IMR-90 (cell line): ENCODE measurements around the gene NTSR1. TPM values are rescaled to one million over a fixed set of nuclear protein-coding genes. Genes with fewer than 3 reads are reported as not detected.
A peak's percentile ranks its signal among the peaks of the same experiment; 100 is the strongest.

Source experiments
- ATAC-seq: fragments of 200-7000 bp; cut with Tn5 transposase; 2 replicates; pipeline ENCODE4 v1.9.1; 2020; ENCODE audit warnings: low read depth, mild to moderate bottlenecking, moderate library complexity
- BruUV-seq: library from RNA; stranded (reverse); fragments of 400-500 nt; replicated peaks from 2 replicates; lab custom pipeline; 2021; lab: Mats Ljungman, UMichigan
- CTCF ChIA-PET: fragments of 300-600 bp; formaldehyde crosslinking; extraction: SDS; loops from one replicate; lab custom pipeline; 2021; ENCODE audit warnings: antibody characterized with exemption; lab: Yijun Ruan, JAX
- POLR2A ChIA-PET: fragments of 300-600 bp; sonication (Branson Sonifier 250); formaldehyde crosslinking; loops from one replicate; lab custom pipeline; 2022; ENCODE audit warnings: antibody characterized with exemption; ENCODE audit not compliant: unreplicated experiment; lab: Charles Lee
- DNase-seq: peaks from one replicate; pipeline ENCODE4 v3.0.0; 2013
- H2AFZ ChIP-seq: replicated peaks from 2 replicates; pipeline ENCODE3; 2013; ENCODE audit warnings: low read length, mild to moderate bottlenecking; ENCODE audit not compliant: poor library complexity
- H2AK5ac ChIP-seq: 2 replicates; pipeline ENCODE4 v1.6.1; 2013; ENCODE audit warnings: low read depth, low read length, inconsistent platforms
- H2AK9ac ChIP-seq: replicated peaks from 2 replicates; pipeline ENCODE3; 2013; ENCODE audit warnings: mild to moderate bottlenecking, low read depth, low read length, moderate library complexity; ENCODE audit not compliant: poor library complexity
- H2BK120ac ChIP-seq: 2 replicates; pipeline ENCODE4 v1.6.1; 2013; ENCODE audit warnings: low read depth, low read length, inconsistent platforms
- H2BK15ac ChIP-seq: 3 replicates; pipeline ENCODE4 v1.6.1; 2013; ENCODE audit warnings: low read depth, low read length, inconsistent platforms
- H2BK20ac ChIP-seq: 2 replicates; pipeline ENCODE4 v1.6.1; 2013; ENCODE audit warnings: low read depth, mild to moderate bottlenecking, inconsistent platforms, low read length, moderate library complexity
- H2BK5ac ChIP-seq: 2 replicates; pipeline ENCODE4 v1.6.1; 2013; ENCODE audit warnings: mild to moderate bottlenecking, low read depth, low read length, inconsistent platforms; ENCODE audit not compliant: poor library complexity, severe bottlenecking
- H3K14ac ChIP-seq: replicated peaks from 2 replicates; pipeline ENCODE4 v1.6.1; 2013; ENCODE audit warnings: low read depth, low read length, inconsistent platforms
- H3K18ac ChIP-seq: 2 replicates; pipeline ENCODE4 v1.6.1; 2013; ENCODE audit warnings: low read depth, low read length, control low read depth
- H3K23ac ChIP-seq: 2 replicates; pipeline ENCODE4 v1.6.1; 2013; ENCODE audit warnings: low read depth, low read length, inconsistent platforms
- H3K27ac ChIP-seq: 2 replicates; pipeline ENCODE4 v1.5.1; 2013; ENCODE audit warnings: mild to moderate bottlenecking, control low read depth, low read length; ENCODE audit not compliant: insufficient read depth
- H3K27me3 ChIP-seq: 2 replicates; pipeline ENCODE4 v1.6.1; 2013; ENCODE audit warnings: low read length; ENCODE audit not compliant: control insufficient read depth, insufficient read depth
- H3K36me3 ChIP-seq: 2 replicates; pipeline ENCODE4 v1.6.1; 2013; ENCODE audit warnings: low read length, mixed read lengths; ENCODE audit not compliant: control insufficient read depth, insufficient read depth
- H3K4ac ChIP-seq: 2 replicates; pipeline ENCODE4 v1.6.1; 2013; ENCODE audit warnings: low read depth, low read length, inconsistent platforms
- H3K4me1 ChIP-seq: 2 replicates; pipeline ENCODE4 v1.6.1; 2013; ENCODE audit warnings: low read length, mixed read lengths; ENCODE audit not compliant: control insufficient read depth, insufficient read depth
- H3K4me2 ChIP-seq: 2 replicates; pipeline ENCODE4 v1.6.1; 2013; ENCODE audit warnings: low read depth, mild to moderate bottlenecking, control low read depth, low read length, moderate library complexity
- H3K4me3 ChIP-seq: 2 replicates; pipeline ENCODE4 v1.5.1; 2013; ENCODE audit warnings: low read depth, mild to moderate bottlenecking, control low read depth, low read length, moderate library complexity; ENCODE audit not compliant: insufficient read depth
- H3K56ac ChIP-seq: 2 replicates; pipeline ENCODE4 v1.6.1; 2013; ENCODE audit warnings: low read length, inconsistent platforms; ENCODE audit not compliant: insufficient read depth; ENCODE audit errors: extremely low read depth
- H3K79me1 ChIP-seq, 2 experiments: 2 replicates each; pipeline ENCODE4 v1.6.1; 2013; ENCODE audit warnings: low read length in 2 of 2, inconsistent platforms in 1 of 2, low read depth in 1 of 2
- H3K9ac ChIP-seq: 2 replicates; pipeline ENCODE4 v1.6.1; 2013; ENCODE audit warnings: low read depth, low read length, control low read depth
- H3K9me1 ChIP-seq: 2 replicates; pipeline ENCODE4 v1.6.1; 2013; ENCODE audit warnings: low read length, inconsistent platforms; ENCODE audit not compliant: insufficient read depth
- H3K9me3 ChIP-seq: 2 replicates; pipeline ENCODE4 v1.6.1; 2013; ENCODE audit warnings: low read length; ENCODE audit not compliant: control insufficient read depth, insufficient read depth
- H4K20me1 ChIP-seq: 2 replicates; pipeline ENCODE4 v1.6.1; 2013; ENCODE audit warnings: low read length, inconsistent platforms; ENCODE audit not compliant: insufficient read depth
- H4K5ac ChIP-seq: 2 replicates; pipeline ENCODE4 v1.6.1; 2013; ENCODE audit warnings: mild to moderate bottlenecking, low read depth, low read length, control low read depth
- H4K8ac ChIP-seq, 2 experiments: 2 replicates each; pipeline ENCODE4 v1.6.1; 2013; ENCODE audit warnings: low read depth in 2 of 2, low read length in 2 of 2, control low read depth in 1 of 2, inconsistent platforms in 1 of 2
- H4K91ac ChIP-seq: 2 replicates; pipeline ENCODE4 v1.6.1; 2013; ENCODE audit warnings: low read depth, low read length, inconsistent platforms; ENCODE audit not compliant: insufficient read depth
- BHLHE40 ChIP-seq: fragments of 150-350 bp; IDR thresholded peaks from 2 replicates; pipeline ENCODE4 v1.6.1; 2016; ENCODE audit warnings: mild to moderate bottlenecking, low read depth, low read length
- MAFK ChIP-seq: IDR thresholded peaks from 2 replicates; pipeline ENCODE4 v1.6.1; 2012; ENCODE audit warnings: low read depth, low read length, improper control_type of control experiment
- MAZ ChIP-seq: IDR thresholded peaks from 2 replicates; pipeline ENCODE4 v1.6.1; 2012; ENCODE audit warnings: low read depth, mild to moderate bottlenecking, low read length, improper control_type of control experiment, moderate library complexity, borderline replicate concordance
- WGBS, 2 experiments: methylation state at CpG; one replicate each; pipeline versions ENCODE4 v1.1.5 to v1.1.7; 2013; ENCODE audit warnings: missing lambda C conversion rate in 2 of 2; ENCODE audit not compliant: insufficient read length in 1 of 2; ENCODE audit errors: extremely low coverage in 2 of 2; 5-methylcytosine and 5-hydroxymethylcytosine counted together
- dilution Hi-C: fragments of 300-500 bp; cut with HindIII; formaldehyde crosslinking; loops from one replicate; pipeline ENCODE4 v1.14.3; 2018; ENCODE audit warnings: low sequenced_read_pairs; ENCODE audit not compliant: unreplicated experiment
- in situ Hi-C: fragments of 300-500 bp; cut with MboI; formaldehyde crosslinking; loops from 3 replicates; pipeline ENCODE4 v1.14.3; 2019; ENCODE audit warnings: low sequenced_read_pairs, inconsistent platforms, mixed read lengths
- intact Hi-C: fragments of 100-400 bp; cut with micrococcal nuclease; formaldehyde crosslinking; loops from 2 replicates; pipeline ENCODE4 v1.10.0; 2022
- polyA plus RNA-seq, 3 experiments: library from polyadenylated mRNA; depleted of rRNA; stranded (reverse); fragments of >200 nt; gene quantifications; 2 replicates each; pipeline ENCODE4 v1.2.3, GENCODE V29; 2012; ENCODE audit warnings: low replicate concordance in 1 of 3
- total RNA-seq: library from RNA; depleted of rRNA; stranded (reverse); fragments of >200 nt; gene quantifications from 2 replicates; pipeline ENCODE4 v1.2.3, GENCODE V29; 2012
- TF ChIP-seq, protein P1 (sequence below): fragments of 150-350 bp; IDR thresholded peaks from 2 replicates; pipeline ENCODE4 v1.6.1; 2017; ENCODE audit warnings: mild to moderate bottlenecking, antibody characterized with exemption, low read length, low read depth

NTSR1 gene
- total and polyA plus RNA-seq, 2 of the 4 experiments (the other 2 are of a cell fraction), result 0.54 to 1.8 TPM

DNA sequence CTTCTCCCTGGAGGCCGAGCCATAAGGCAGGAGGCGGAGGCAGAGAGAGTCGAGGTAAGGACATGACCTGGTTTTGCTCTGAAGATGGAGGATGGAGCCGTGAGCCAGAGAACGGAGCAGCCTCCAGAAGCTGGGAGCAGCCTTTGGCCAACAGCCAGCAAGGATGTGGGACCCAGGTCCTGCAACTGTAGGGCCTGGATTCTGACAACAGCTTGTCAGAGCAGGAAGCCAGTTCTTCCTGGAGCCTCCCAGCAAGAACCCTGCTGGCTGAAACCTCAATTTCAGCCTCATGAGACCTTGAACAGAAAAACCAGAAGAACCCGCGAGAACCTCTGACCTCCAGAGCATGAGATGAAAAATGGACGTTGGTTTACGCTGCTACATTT lies 74.2 kb downstream of the NTSR1 start:
- Histone ChIP-seq H3K4me1 (no peaks in the 10 kb centered on the region), H3K23ac (no peak overlapping the region), H3K27me3 (peaks cover 2% of the 10 kb centered on the region; the same call in 1 of the 2 replicates), H3K4ac (no peak overlapping the region), H2BK15ac (no peak overlapping the region), H3K56ac (no peak overlapping the region), H4K91ac (no peak overlapping the region), H3K9me3 (no peaks in the 10 kb centered on the region), H3K27ac (no peak overlapping the region), H3K9me1 (no peaks in the 10 kb centered on the region), H3K18ac (no peak overlapping the region), H4K8ac (no peak overlapping the region), H2BK20ac (no peak overlapping the region), H3K4me2 (no peak overlapping the region), H3K14ac (no peak overlapping the region), H3K9ac (no peak overlapping the region), H2BK120ac (no peak overlapping the region), H2AFZ (peak overlapping the region; percentile 51), H2BK5ac (no peak overlapping the region), H3K36me3 (no peaks in the 10 kb centered on the region), H3K79me1 (no peaks in the 10 kb centered on the region), H4K5ac (no peak overlapping the region), H2AK9ac (peak overlapping the region; percentile 81), H2AK5ac (no peak overlapping the region), H3K4me3 (no peak overlapping the region), H4K20me1 (no peaks in the 10 kb centered on the region)
- ATAC-seq, result no peak
- 64% methylated on average over 4 of the region's 9 CpGs; no CpG with 5 or more reads in 1 of the 2 experiments for WGBS, 2 experiments
- CTCF ChIA-PET, result no interaction called here
- dilution Hi-C loops, result no loop called here
- intact Hi-C loops, result no loop called here
- TF ChIP-seq MAZ (no peak), MAFK (no peak), BHLHE40 (no peak)
- TF ChIP-seq, protein P1, sequence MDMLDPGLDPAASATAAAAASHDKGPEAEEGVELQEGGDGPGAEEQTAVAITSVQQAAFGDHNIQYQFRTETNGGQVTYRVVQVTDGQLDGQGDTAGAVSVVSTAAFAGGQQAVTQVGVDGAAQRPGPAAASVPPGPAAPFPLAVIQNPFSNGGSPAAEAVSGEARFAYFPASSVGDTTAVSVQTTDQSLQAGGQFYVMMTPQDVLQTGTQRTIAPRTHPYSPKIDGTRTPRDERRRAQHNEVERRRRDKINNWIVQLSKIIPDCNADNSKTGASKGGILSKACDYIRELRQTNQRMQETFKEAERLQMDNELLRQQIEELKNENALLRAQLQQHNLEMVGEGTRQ, result no peak
- POLR2A ChIA-PET, result no interaction called here
- in situ Hi-C loops, result no loop called here
- DNase-seq, result no peak
- BruUV-seq, result no TSS peak
